GM23338 (cell line): Measurements from ENCODE around the gene COL20A1. TPM values are rescaled to one million over a fixed set of nuclear protein-coding genes. Genes with fewer than 3 reads are reported as not detected.

ENCODE experiments used
- ATAC-seq: fragments of 200-7000 bp; cut with Tn5 transposase; 3 replicates; pipeline ENCODE4 v1.9.1; 2020
- DNase-seq: peaks from one replicate; pipeline ENCODE4 v3.0.0-alpha.2; 2015; ENCODE audit warnings: low spot score
- H2AFZ ChIP-seq: fragments of 200-600 bp; sonication (generic); 2 replicates; pipeline ENCODE4 v1.8.0; 2016; ENCODE audit warnings: antibody characterized with exemption, mild to moderate bottlenecking, moderate library complexity
- H3F3A ChIP-seq: fragments of 200-600 bp; sonication (generic); replicated peaks from 2 replicates; pipeline ENCODE4 v1.8.0; 2017; ENCODE audit warnings: antibody characterized with exemption, mixed run types, low read depth
- H3K27ac ChIP-seq: fragments of 200-600 bp; sonication (generic); 2 replicates; pipeline ENCODE4 v1.6.1; 2016; ENCODE audit warnings: low read depth
- H3K27me3 ChIP-seq: fragments of 200-600 bp; sonication (generic); 2 replicates; pipeline ENCODE4 v1.8.0; 2016; ENCODE audit warnings: mild to moderate bottlenecking, mixed run types, moderate library complexity; ENCODE audit not compliant: insufficient read depth
- H3K36me3 ChIP-seq: fragments of 200-600 bp; sonication (generic); 2 replicates; pipeline ENCODE4 v1.8.0; 2016; ENCODE audit warnings: mild to moderate bottlenecking; ENCODE audit not compliant: insufficient read depth
- H3K4me1 ChIP-seq: fragments of 200-600 bp; sonication (generic); 2 replicates; pipeline ENCODE4 v1.8.0; 2016; ENCODE audit warnings: mild to moderate bottlenecking, moderate library complexity; ENCODE audit not compliant: insufficient read depth
- H3K4me2 ChIP-seq: fragments of 200-600 bp; sonication (generic); 2 replicates; pipeline ENCODE4 v1.7.1; 2017; ENCODE audit warnings: mixed run types
- H3K4me3 ChIP-seq: fragments of 200-600 bp; sonication (generic); 2 replicates; pipeline ENCODE4 v1.6.1; 2016; ENCODE audit warnings: mixed run types
- H3K79me2 ChIP-seq: fragments of 200-600 bp; sonication (generic); replicated peaks from 2 replicates; pipeline ENCODE4 v1.8.0; 2017; ENCODE audit warnings: mild to moderate bottlenecking; ENCODE audit not compliant: insufficient read depth
- H3K9me2 ChIP-seq: fragments of 200-600 bp; sonication (generic); 2 replicates; pipeline ENCODE4 v1.8.0; 2017; ENCODE audit not compliant: insufficient read depth
- H4K20me1 ChIP-seq: fragments of 200-600 bp; sonication (generic); replicated peaks from 2 replicates; pipeline ENCODE4 v1.8.0; 2017; ENCODE audit warnings: mild to moderate bottlenecking; ENCODE audit not compliant: insufficient read depth
- H3K27ac Mint-ChIP-seq: 2 replicates; pipeline ENCODE4 v1.8.0; 2020; ENCODE audit warnings: inconsistent platforms, mild to moderate bottlenecking, moderate library complexity, mixed read lengths
- H3K27me3 Mint-ChIP-seq: 3 replicates; pipeline ENCODE4 v1.8.0; 2022; ENCODE audit warnings: low read depth, mild to moderate bottlenecking, moderate library complexity, mixed read lengths, inconsistent platforms; ENCODE audit not compliant: insufficient read depth, poor library complexity
- H3K36me3 Mint-ChIP-seq: 3 replicates; pipeline ENCODE4 v1.8.0; 2021; ENCODE audit warnings: low read depth, mild to moderate bottlenecking, inconsistent platforms, moderate library complexity, mixed read lengths
- H3K4me1 Mint-ChIP-seq: 3 replicates; pipeline ENCODE4 v1.8.0; 2020; ENCODE audit warnings: mild to moderate bottlenecking, inconsistent platforms, mixed read lengths
- H3K4me3 Mint-ChIP-seq: 3 replicates; pipeline ENCODE4 v1.8.0; 2021; ENCODE audit warnings: moderate library complexity, mild to moderate bottlenecking, inconsistent platforms, mixed read lengths
- H3K9me3 Mint-ChIP-seq: 3 replicates; pipeline ENCODE4 v1.8.0; 2020; ENCODE audit warnings: moderate library complexity, mild to moderate bottlenecking, inconsistent platforms, mixed read lengths
- CREB1 ChIP-seq: fragments of 250-450 bp; sonication (Bioruptor Pico); IDR thresholded peaks from 2 replicates; pipeline ENCODE4 v1.5.0; 2020; ENCODE audit warnings: low read depth, mild to moderate bottlenecking, moderate library complexity
- CTCF ChIP-seq, 2 experiments: fragments of 200-600 bp in 1 of 2; sonication (generic) in 1 of 2; conservative IDR thresholded peaks; 2 replicates each; pipeline versions ENCODE4 v1.5.1 to v1.6.1; 2016 to 2017; ENCODE audit warnings: antibody characterized with exemption in 2 of 2, low read depth in 2 of 2, mild to moderate bottlenecking in 2 of 2, moderate library complexity in 1 of 2
- ETS1 ChIP-seq: IDR thresholded peaks from 2 replicates; pipeline ENCODE4 v1.6.1; 2016; ENCODE audit warnings: antibody characterized with exemption
- EZH2 ChIP-seq: fragments of 200-600 bp; sonication (generic); IDR thresholded peaks from one replicate; pipeline ENCODE4 v1.8.0; 2017; ENCODE audit warnings: antibody characterized with exemption, mild to moderate bottlenecking, low read depth; ENCODE audit not compliant: unreplicated experiment
- EZH2phosphoT487 ChIP-seq: fragments of 200-600 bp; sonication (generic); IDR thresholded peaks from one replicate; pipeline ENCODE4 v1.8.1; 2018; ENCODE audit warnings: antibody characterized with exemption; ENCODE audit not compliant: unreplicated experiment
- JUNB ChIP-seq: IDR thresholded peaks from one replicate; pipeline ENCODE4 v1.6.1; 2016; ENCODE audit warnings: antibody characterized with exemption; ENCODE audit not compliant: unreplicated experiment
- NANOG ChIP-seq: IDR thresholded peaks from 2 replicates; pipeline ENCODE4 v1.6.1; 2016; ENCODE audit warnings: antibody characterized with exemption, borderline replicate concordance
- POLR2AphosphoS5 ChIP-seq: IDR thresholded peaks from 2 replicates; pipeline ENCODE4 v1.6.1; 2016; ENCODE audit warnings: antibody characterized with exemption, low read depth
- REST ChIP-seq: IDR thresholded peaks from one replicate; pipeline ENCODE4 v1.6.1; 2018; ENCODE audit warnings: antibody characterized with exemption; ENCODE audit not compliant: unreplicated experiment
- STAT1 ChIP-seq: IDR thresholded peaks from one replicate; pipeline ENCODE4 v1.6.1; 2016; ENCODE audit warnings: antibody characterized with exemption; ENCODE audit not compliant: unreplicated experiment
- ZNF114 ChIP-seq: fragments of 250-450 bp; sonication (Bioruptor Pico); IDR thresholded peaks from 2 replicates; pipeline ENCODE4 v1.5.0; 2020; ENCODE audit warnings: mild to moderate bottlenecking, moderate library complexity
- ZNF331 ChIP-seq: fragments of 250-450 bp; sonication (Bioruptor Pico); IDR thresholded peaks from 2 replicates; pipeline ENCODE4 v1.5.0; 2020; ENCODE audit warnings: low read depth, mild to moderate bottlenecking, moderate library complexity
- ZNF462 ChIP-seq: fragments of 250-450 bp; sonication (Bioruptor Pico); IDR thresholded peaks from 2 replicates; pipeline ENCODE4 v1.5.0; 2020; ENCODE audit warnings: mild to moderate bottlenecking, moderate library complexity
- polyA plus RNA-seq: library from polyadenylated mRNA; unstranded; fragments of >200 nt; fragmentation: Nextera tagmentation; extraction: Ambion mirVana; gene quantifications from 2 replicates; pipeline ENCODE4 v1.2.1, GENCODE V29; 2016
- total RNA-seq: library from RNA; depleted of rRNA; stranded (reverse); fragments of >200 nt; shearing (Covaris generic); gene quantifications from 2 replicates; pipeline ENCODE4 v1.2.3, GENCODE V29; 2014

COL20A1 gene
- total and polyA plus RNA-seq, 2 experiments from 2014 or later = 0.28 to 0.79 TPM

GRCh38 chr20:63317601-63318291, 24.8 kb downstream of the COL20A1 start:
- H4K20me1 ChIP-seq = no peaks in the 10 kb centered on the region
- Mint-ChIP-seq H3K36me3 (no peaks in the 10 kb centered on the region), H3K27ac (no peak overlapping the region), H3K9me3 (no peaks in the 10 kb centered on the region), H3K27me3 (no peaks in the 10 kb centered on the region), H3K4me3 (no peak overlapping the region), H3K4me1 (no peaks in the 10 kb centered on the region)
- H3F3A ChIP-seq = no peaks in the 10 kb centered on the region
- H3K9me2 ChIP-seq = no peaks in the 10 kb centered on the region
- no peak overlapping the region for H2AFZ ChIP-seq
- ATAC-seq = no peak
- no peaks in the 10 kb centered on the region for H3K4me1 ChIP-seq
- no peak overlapping the region for H3K27ac ChIP-seq
- no peaks in the 10 kb centered on the region for H3K27me3 ChIP-seq
- DNase-seq = no peak
- TF ChIP-seq JUNB = no peak
- TF ChIP-seq ZNF462 (CRISPR knock-in tag) = no peak
- no peak for TF ChIP-seq CTCF (conservative IDR thresholded peaks at IDR 0.05; ENCODE audit: low read depth in 2 of 2)
- TF ChIP-seq POLR2AphosphoS5 = no peak
- TF ChIP-seq ETS1 = no peak
- TF ChIP-seq REST = no peak
- TF ChIP-seq ZNF114 = no peak
- TF ChIP-seq CREB1 (CRISPR knock-in tag) = no peak
- TF ChIP-seq STAT1 = no peak
- no peak for TF ChIP-seq ZNF331 (CRISPR knock-in tag)
- no peak for TF ChIP-seq EZH2
- no peak for TF ChIP-seq NANOG
- TF ChIP-seq EZH2phosphoT487 = no peak
- no peaks in the 10 kb centered on the region for H3K36me3 ChIP-seq
- no peaks in the 10 kb centered on the region for H3K79me2 ChIP-seq
- H3K4me2 ChIP-seq = no peak overlapping the region
- no peak overlapping the region for H3K4me3 ChIP-seq
